K562 (cell line): ENCODE data around the gene CCNT1. TPM values are rescaled to one million over a fixed set of nuclear protein-coding genes. Genes with fewer than 3 reads are reported as not detected.
A peak's percentile ranks its signal among the peaks of the same experiment; 100 is the strongest.
"Not testable (repeated sequence)": the region's sequence is repeated elsewhere in the genome, so short reads cannot be mapped to it uniquely, and the experiment has no call there.

Experiments used
- ATAC-seq: fragments of 200-7000 bp; cut with Tn5 transposase; 3 replicates; pipeline ENCODE4 v1.9.1; 2020; ENCODE audit warnings: moderate library complexity
- BruUV-seq: library from RNA; stranded (reverse); fragments of 400-500 nt; replicated peaks from 2 replicates; lab custom pipeline; 2021; lab: Mats Ljungman, UMichigan
- CTCF ChIA-PET: fragments of 300-600 bp; formaldehyde crosslinking; extraction: SDS; loops from one replicate; lab custom pipeline; 2021; ENCODE audit warnings: low intra/inter-chr PET ratio; lab: Yijun Ruan, JAX
- POLR2A ChIA-PET: fragments of 300-600, 350-650 bp; sonication (Branson Sonifier 250); formaldehyde crosslinking; extraction: SDS; loops from one replicate; lab custom pipeline; 2021; ENCODE audit warnings: antibody characterized with exemption, inconsistent platforms; lab: Yijun Ruan, JAX
- DNase-seq, 4 experiments: peaks; one replicate each; pipeline versions ENCODE4 v3.0.0 to v3.0.0-alpha.2; 2011 to 2018; ENCODE audit warnings: low spot score in 3 of 4, mixed read lengths in 3 of 4; ENCODE audit errors: extremely low read depth in 1 of 4
- FAIRE-seq: peaks from 2 replicates; lab custom pipeline; 2011; peaks lifted over from hg19 to GRCh38; lab: Jason Lieb, UNC
- H2AFZ ChIP-seq: 2 replicates; pipeline ENCODE4 v1.6.0; 2011; ENCODE audit warnings: low read depth, low read length, control low read depth, inconsistent platforms
- H3K27ac ChIP-seq: fragments of 200-600 bp; 3 replicates; pipeline ENCODE4 v1.8.0; 2011; ENCODE audit warnings: low read depth, mild to moderate bottlenecking, control low read depth, inconsistent platforms, low read length, moderate library complexity, mixed read lengths; ENCODE audit errors: extremely low read depth
- H3K27me3 ChIP-seq, 2 experiments: fragments of 300-600 bp in 1 of 2; 2 replicates in 1 of 2; 3 replicates in 1 of 2; pipeline versions ENCODE4 v1.6.0 to v1.8.0; 2011; ENCODE audit warnings: inconsistent platforms in 2 of 2, low read length in 2 of 2, mild to moderate bottlenecking in 1 of 2, mixed read lengths in 1 of 2, moderate library complexity in 1 of 2; ENCODE audit not compliant: control insufficient read depth in 2 of 2, insufficient read depth in 2 of 2
- H3K36me3 ChIP-seq: fragments of 300-600 bp; 3 replicates; pipeline ENCODE4 v1.8.0; 2011; ENCODE audit warnings: mild to moderate bottlenecking, low read length, inconsistent platforms; ENCODE audit not compliant: control insufficient read depth, insufficient read depth
- H3K4me1 ChIP-seq, 2 experiments: fragments of 200-600 bp in 1 of 2; replicated peaks in 1 of 2; 2 replicates in 1 of 2; 3 replicates in 1 of 2; pipeline versions ENCODE4 v1.5.1 to v1.8.0; 2011; ENCODE audit warnings: inconsistent platforms in 2 of 2, low read length in 2 of 2, mild to moderate bottlenecking in 1 of 2, mixed read lengths in 1 of 2, moderate library complexity in 1 of 2; ENCODE audit not compliant: control insufficient read depth in 2 of 2, insufficient read depth in 2 of 2
- H3K4me2 ChIP-seq: 2 replicates; pipeline ENCODE4 v1.6.1; 2011; ENCODE audit warnings: low read length, control low read depth, inconsistent platforms, mixed read lengths; ENCODE audit not compliant: insufficient read depth
- H3K4me3 ChIP-seq: fragments of 200-600 bp; sonication (generic), shearing (Covaris generic); 2 replicates; pipeline ENCODE4 v1.5.1; 2016; ENCODE audit warnings: control low read depth, inconsistent platforms
- H3K79me2 ChIP-seq: fragments of 200-600 bp; 3 replicates; pipeline ENCODE4 v1.8.0; 2011; ENCODE audit warnings: low read length, inconsistent platforms; ENCODE audit not compliant: control insufficient read depth, insufficient read depth
- H3K9ac ChIP-seq, 2 experiments: 2 replicates each; pipeline versions ENCODE4 v1.6.0 to v1.6.1; 2011; ENCODE audit warnings: low read depth in 2 of 2, low read length in 2 of 2, control low read depth in 1 of 2, inconsistent platforms in 1 of 2, mild to moderate bottlenecking in 1 of 2, mixed read lengths in 1 of 2; ENCODE audit not compliant: insufficient read depth in 1 of 2
- H3K9me1 ChIP-seq: one replicate; pipeline ENCODE4 v1.6.0; 2011; ENCODE audit warnings: inconsistent platforms, mild to moderate bottlenecking, low read length, moderate library complexity; ENCODE audit not compliant: control insufficient read depth, insufficient read depth
- H3K9me3 ChIP-seq: replicated peaks from 2 replicates; pipeline ENCODE4 v1.5.1; 2011; ENCODE audit warnings: low read depth, low read length, inconsistent platforms; ENCODE audit not compliant: control insufficient read depth, insufficient read depth
- H4K20me1 ChIP-seq: replicated peaks from 2 replicates; pipeline ENCODE4 v1.6.1; 2011; ENCODE audit warnings: low read length, inconsistent platforms, mixed read lengths; ENCODE audit not compliant: control insufficient read depth, insufficient read depth
- AFF1 ChIP-seq, 2 experiments: fragments of 450-650 bp; IDR thresholded peaks; 2 replicates each; pipeline ENCODE4 v1.6.1; 2018; ENCODE audit warnings: mild to moderate bottlenecking in 2 of 2, low read depth in 1 of 2; ENCODE audit not compliant: partially characterized antibody in 2 of 2
- CBX3 ChIP-seq, 2 experiments: IDR thresholded peaks; 1 replicate in 1 of 2; 2 replicates in 1 of 2; pipeline ENCODE4 v1.6.1; 2012; ENCODE audit warnings: inconsistent platforms in 2 of 2, low read length in 2 of 2, borderline replicate concordance in 1 of 2, control low read depth in 1 of 2
- CBX5 ChIP-seq: IDR thresholded peaks from 2 replicates; pipeline ENCODE4 v1.6.1; 2014; ENCODE audit warnings: low read depth, borderline replicate concordance
- TRIM24 ChIP-seq, 2 experiments: fragments of 450-650 bp; IDR thresholded peaks; 2 replicates each; pipeline ENCODE4 v1.6.1; 2016
- TRIM28 ChIP-seq: fragments of 450-650 bp; IDR thresholded peaks from 2 replicates; pipeline ENCODE4 v1.6.1; 2017
- ZNF280A ChIP-seq: fragments of 450-650 bp; IDR thresholded peaks from 2 replicates; pipeline ENCODE4 v1.6.1; 2018; ENCODE audit warnings: mild to moderate bottlenecking, low read depth; ENCODE audit not compliant: partially characterized antibody
- ZNF707 ChIP-seq: fragments of 250-450 bp; sonication (Bioruptor Pico); conservative IDR thresholded peaks from 2 replicates; pipeline ENCODE4 v1.8.0; 2022; ENCODE audit warnings: inconsistent platforms, mild to moderate bottlenecking, moderate library complexity
- WGBS: fragments of 100-300 bp; shearing (Covaris generic); methylation state at CpG from one replicate; pipeline ENCODE4 v1.1.6; 2016; ENCODE audit warnings: low coverage, mixed read lengths; ENCODE audit not compliant: insufficient coverage; ENCODE audit errors: missing lambda C conversion rate; 5-methylcytosine and 5-hydroxymethylcytosine counted together
- in situ Hi-C: fragments of 300-500 bp; cut with MboI; formaldehyde crosslinking; loops from 4 replicates; pipeline ENCODE4 v1.15.0; 2018; ENCODE audit warnings: inconsistent platforms, mixed read lengths
- intact Hi-C: fragments of 100-400 bp; cut with micrococcal nuclease; formaldehyde crosslinking; loops from 2 replicates; pipeline ENCODE4 v1.14.2; 2022
- polyA plus RNA-seq, 8 experiments: library from polyadenylated mRNA; depleted of rRNA in 4 of 8; stranded (reverse) in 5 of 8; unstranded in 3 of 8; fragments of >200 nt; fragmentation: Nextera tagmentation in 2 of 8; fragmentation: Illumina TruSeq in 1 of 8; extraction: Ambion mirVana in 2 of 8; extraction: Trizol in 1 of 8; gene quantifications; 2 replicates each; pipeline versions ENCODE4 v1.2.1 to v1.2.3, GENCODE V29; 2011 to 2014; ENCODE audit warnings: inconsistent platforms in 1 of 8, missing spikeins in 1 of 8
- total RNA-seq, 7 experiments: library from RNA; depleted of rRNA in 6 of 7; stranded (reverse); fragments of >200 nt in 6 of 7; fragmentation: Illumina TruSeq in 2 of 7; extraction: Trizol in 2 of 7; gene quantifications; 2 replicates each; pipeline versions ENCODE4 v1.2.1 to v1.2.3, GENCODE V29; 2011 to 2021; ENCODE audit warnings: low replicate concordance in 1 of 7

The CCNT1 gene
- total and polyA plus RNA-seq, 9 of the 15 experiments (the other 6 are each of a cell fraction or from before 2014, with no cell fraction given) = 9.7 to 52.4 (median 33.4) TPM

- H3K27ac ChIP-seq, POLR2A ChIA-PET, H3K36me3 ChIP-seq, H3K4me3 ChIP-seq, H4K20me1 ChIP-seq, H2AFZ ChIP-seq, H3K4me1 ChIP-seq, DNase-seq, H3K9ac ChIP-seq, intact Hi-C loops, H3K27me3 ChIP-seq, H3K4me2 ChIP-seq, FAIRE-seq, BruUV-seq, in situ Hi-C loops, ATAC-seq, CTCF ChIA-PET, H3K9me1 ChIP-seq: not testable (repeated sequence)
- Histone ChIP-seq H3K79me2 (peaks cover 11% of the 10 kb centered on the region), H3K9me3 (peaks cover 16% of the 10 kb centered on the region)
- WGBS = 31% methylated on average over 1 of the region's 1 CpG
- TF ChIP-seq CBX3 (IDR thresholded peaks at IDR 0.05; ENCODE audit: borderline replicate concordance in 1 of 2, low read length in 2 of 2) = peak in 1 of 2 experiments; percentile 55; a peak in 1 of 3 replicates
- peak; percentile 44; the same call in 1 of the 2 replicates for TF ChIP-seq CBX5
- peak; percentile 64 for TF ChIP-seq ZNF280A
- peak; percentile 95 for TF ChIP-seq TRIM28
- peak in 1 of 2 experiments; percentile 25; a peak in 1 of 4 replicates for TF ChIP-seq TRIM24 (IDR thresholded peaks at IDR 0.05)
- peak in 1 of 2 experiments; percentile 64 for TF ChIP-seq AFF1 (IDR thresholded peaks at IDR 0.05; ENCODE audit: low read depth in 1 of 2, partially characterized antibody in 2 of 2)
- TF ChIP-seq ZNF707 (CRISPR knock-in tag) = peak; percentile 100
These were observed 4.2 kb upstream of the CCNT1 start for GRCh38 chr12:48720737-48721136.

- H3K9me1 ChIP-seq, POLR2A ChIA-PET, H3K4me3 ChIP-seq, H2AFZ ChIP-seq, H3K4me1 ChIP-seq, H3K9ac ChIP-seq, H4K20me1 ChIP-seq, in situ Hi-C loops, ATAC-seq, H3K27ac ChIP-seq, intact Hi-C loops, H3K4me2 ChIP-seq, BruUV-seq, CTCF ChIA-PET, H3K36me3 ChIP-seq, FAIRE-seq, H3K27me3 ChIP-seq, DNase-seq: not testable (repeated sequence)
- H3K9me3 ChIP-seq = peaks cover 16% of the 10 kb centered on the region
- WGBS = 37% methylated on average over 2 of the region's 2 CpGs
- peaks cover 16% of the 10 kb centered on the region for H3K79me2 ChIP-seq
These were observed 3.7 kb upstream of the CCNT1 start for GRCh38 chr12:48720171-48720570.
